DND-41 (cell line): ENCODE results near the gene RTKN2.

Source experiments
- EZH2 ChIP-seq: IDR thresholded peaks from 3 replicates; pipeline ENCODE4 v1.6.1; 2012; ENCODE audit warnings: borderline replicate concordance, low read depth, mild to moderate bottlenecking, moderate library complexity, low read length, inconsistent platforms; ENCODE audit not compliant: severe bottlenecking
- TF ChIP-seq, protein P1 (sequence below): IDR thresholded peaks from 2 replicates; pipeline ENCODE4 v1.5.1; 2012; ENCODE audit warnings: borderline replicate concordance, low read length, moderate library complexity, mild to moderate bottlenecking; ENCODE audit not compliant: poor library complexity, severe bottlenecking; ENCODE audit errors: extremely low read depth

GRCh38 chr10:62170732-62171131 lies 97.9 kb downstream of the RTKN2 start:
- TF ChIP-seq, protein P1, sequence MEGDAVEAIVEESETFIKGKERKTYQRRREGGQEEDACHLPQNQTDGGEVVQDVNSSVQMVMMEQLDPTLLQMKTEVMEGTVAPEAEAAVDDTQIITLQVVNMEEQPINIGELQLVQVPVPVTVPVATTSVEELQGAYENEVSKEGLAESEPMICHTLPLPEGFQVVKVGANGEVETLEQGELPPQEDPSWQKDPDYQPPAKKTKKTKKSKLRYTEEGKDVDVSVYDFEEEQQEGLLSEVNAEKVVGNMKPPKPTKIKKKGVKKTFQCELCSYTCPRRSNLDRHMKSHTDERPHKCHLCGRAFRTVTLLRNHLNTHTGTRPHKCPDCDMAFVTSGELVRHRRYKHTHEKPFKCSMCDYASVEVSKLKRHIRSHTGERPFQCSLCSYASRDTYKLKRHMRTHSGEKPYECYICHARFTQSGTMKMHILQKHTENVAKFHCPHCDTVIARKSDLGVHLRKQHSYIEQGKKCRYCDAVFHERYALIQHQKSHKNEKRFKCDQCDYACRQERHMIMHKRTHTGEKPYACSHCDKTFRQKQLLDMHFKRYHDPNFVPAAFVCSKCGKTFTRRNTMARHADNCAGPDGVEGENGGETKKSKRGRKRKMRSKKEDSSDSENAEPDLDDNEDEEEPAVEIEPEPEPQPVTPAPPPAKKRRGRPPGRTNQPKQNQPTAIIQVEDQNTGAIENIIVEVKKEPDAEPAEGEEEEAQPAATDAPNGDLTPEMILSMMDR: no peak
- no peak for TF ChIP-seq EZH2
